ENCODE measurements around the gene OSM.

DNA sequence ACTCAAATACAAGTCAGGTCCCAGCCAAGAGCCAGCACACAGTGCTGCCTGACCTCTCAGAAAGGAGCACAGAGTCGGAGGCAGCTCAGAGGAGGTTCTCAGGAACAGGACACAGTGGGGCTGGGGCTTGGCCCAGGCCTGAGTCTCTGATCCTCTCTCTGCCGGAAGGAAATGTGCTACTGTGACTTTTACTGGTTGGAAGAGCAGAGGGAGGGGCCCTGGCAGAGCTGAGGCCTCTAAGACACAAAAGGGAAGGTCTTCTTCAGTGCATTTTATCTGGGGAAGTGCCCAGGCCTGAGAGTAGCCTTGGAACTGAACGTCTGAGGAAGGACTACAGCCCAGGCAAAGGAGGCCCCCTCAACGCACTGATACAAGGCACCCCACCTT lies 38.9 kb upstream of the OSM start:
- TF ChIP-seq, protein P1, sequence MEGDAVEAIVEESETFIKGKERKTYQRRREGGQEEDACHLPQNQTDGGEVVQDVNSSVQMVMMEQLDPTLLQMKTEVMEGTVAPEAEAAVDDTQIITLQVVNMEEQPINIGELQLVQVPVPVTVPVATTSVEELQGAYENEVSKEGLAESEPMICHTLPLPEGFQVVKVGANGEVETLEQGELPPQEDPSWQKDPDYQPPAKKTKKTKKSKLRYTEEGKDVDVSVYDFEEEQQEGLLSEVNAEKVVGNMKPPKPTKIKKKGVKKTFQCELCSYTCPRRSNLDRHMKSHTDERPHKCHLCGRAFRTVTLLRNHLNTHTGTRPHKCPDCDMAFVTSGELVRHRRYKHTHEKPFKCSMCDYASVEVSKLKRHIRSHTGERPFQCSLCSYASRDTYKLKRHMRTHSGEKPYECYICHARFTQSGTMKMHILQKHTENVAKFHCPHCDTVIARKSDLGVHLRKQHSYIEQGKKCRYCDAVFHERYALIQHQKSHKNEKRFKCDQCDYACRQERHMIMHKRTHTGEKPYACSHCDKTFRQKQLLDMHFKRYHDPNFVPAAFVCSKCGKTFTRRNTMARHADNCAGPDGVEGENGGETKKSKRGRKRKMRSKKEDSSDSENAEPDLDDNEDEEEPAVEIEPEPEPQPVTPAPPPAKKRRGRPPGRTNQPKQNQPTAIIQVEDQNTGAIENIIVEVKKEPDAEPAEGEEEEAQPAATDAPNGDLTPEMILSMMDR (IDR thresholded peaks at IDR 0.05), result no peak
- peak; percentile 19 for TF ChIP-seq POLR2A (IDR thresholded peaks at IDR 0.05)
